ENCODE measurements around the gene RIC8B.
A peak's percentile ranks its signal among the peaks of the same experiment; 100 is the strongest.

RIC8B gene

DNA sequence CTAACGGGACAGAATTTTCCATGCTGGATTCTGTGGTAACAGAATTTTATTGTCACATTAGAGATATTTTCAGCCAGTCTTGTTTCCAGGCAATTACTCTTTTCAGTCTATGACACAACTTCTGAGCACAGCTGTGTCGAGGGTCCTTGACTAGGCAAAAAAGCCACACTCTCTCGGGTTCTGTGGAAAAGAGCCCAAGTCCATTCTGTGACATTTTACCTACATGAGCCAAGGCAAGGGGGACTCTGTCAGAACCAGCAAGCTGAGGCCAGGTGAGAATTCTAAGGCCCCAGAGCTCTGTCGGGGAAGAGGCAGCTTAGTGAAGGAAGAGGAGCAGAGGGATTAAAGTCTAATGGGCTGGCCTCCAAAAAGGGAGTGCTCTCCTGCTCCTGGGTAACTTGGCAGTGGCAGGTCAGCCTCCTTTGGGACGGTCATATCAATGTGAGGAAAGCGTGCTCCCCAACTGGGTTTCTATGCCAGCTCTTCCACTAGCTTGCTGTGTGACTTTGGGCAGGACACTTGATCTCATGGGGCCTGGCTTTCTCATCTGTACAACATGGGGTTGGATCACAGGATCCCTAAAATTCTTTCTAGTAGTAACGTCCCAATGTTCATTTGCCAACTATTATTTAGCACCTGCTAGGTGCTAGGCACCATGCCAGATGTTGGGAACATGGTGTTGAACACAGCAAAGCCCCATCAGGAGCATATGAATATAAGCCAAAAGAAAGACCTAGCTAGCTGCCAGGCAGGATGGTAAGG, 16.0 kb upstream of the RIC8B start:
- no peak for DNase-seq (ENCODE audit: low spot score)

DNA sequence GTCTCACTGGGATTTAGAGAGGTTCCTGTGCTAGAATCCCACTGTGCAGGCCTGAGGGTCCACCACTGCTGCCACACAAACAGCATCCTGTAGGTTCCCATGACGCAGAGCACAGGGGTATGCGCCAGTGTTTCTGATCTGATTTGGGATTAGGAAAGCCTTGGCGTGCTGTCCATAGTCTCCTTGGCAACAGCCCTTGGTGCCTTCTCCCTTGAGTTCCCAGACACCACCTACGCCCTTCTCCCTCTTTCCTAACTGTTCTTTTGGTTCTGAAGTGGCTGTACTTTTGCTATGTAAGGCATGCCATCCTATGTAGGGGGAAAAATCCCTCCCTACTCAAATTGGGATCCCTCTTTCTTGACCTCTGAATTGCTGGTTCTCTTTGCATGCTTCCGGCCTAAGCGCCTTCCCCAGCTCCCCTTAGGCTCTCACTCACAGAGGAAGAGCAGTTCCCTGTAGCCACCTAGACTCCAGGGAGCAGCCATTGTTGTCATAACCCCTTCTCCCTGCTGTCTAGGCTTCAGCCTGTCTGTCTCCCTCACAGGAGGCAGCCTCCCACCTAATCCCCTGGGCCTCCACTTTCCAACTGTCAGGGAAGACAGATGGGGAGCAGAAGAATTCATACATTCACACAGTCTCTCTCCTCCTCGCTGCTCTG, 14.8 kb upstream of the RIC8B start:
- DNase-seq (ENCODE audit: low spot score), result peak; percentile 80

DNA sequence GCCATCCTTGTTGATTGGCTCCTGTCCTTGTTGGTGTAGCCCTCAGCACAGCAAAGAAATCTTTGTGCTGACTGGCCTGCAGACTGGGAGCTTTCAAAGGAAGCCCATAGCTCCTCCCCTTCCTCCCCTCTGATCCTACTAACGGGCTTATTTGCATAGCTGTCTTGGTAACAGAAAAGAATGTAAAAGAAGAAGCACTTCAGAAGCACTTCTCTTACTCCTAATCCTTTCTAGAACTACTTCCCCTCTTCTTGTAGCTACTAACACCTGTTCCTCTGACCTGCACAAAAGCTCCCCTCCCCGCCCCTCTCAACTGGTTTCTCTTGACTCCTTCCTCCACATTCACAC, 14.3 kb upstream of the RIC8B start:
- no peak for DNase-seq (ENCODE audit: low spot score)

DNA sequence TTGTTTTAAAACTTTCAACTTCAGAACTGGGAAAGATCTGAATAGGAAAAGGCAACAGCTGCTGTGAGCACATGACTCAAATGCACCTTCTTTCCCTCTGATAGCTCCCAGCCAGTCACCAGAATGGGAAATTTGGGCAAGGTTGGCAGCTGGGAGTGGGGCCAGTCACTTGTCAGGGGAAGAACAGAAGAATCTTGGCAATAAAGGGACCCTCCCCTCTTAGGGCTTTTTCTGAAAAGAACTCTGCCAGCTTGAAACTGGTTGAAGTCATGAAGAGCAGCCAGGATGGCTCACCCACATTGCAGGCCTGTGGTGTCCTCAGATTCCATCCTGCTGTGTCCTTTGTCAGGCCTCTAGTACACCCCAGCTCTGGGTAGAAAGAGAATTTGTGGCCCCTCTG, 10.3 kb upstream of the RIC8B start:
- DNase-seq (ENCODE audit: low spot score), result no peak

DNA sequence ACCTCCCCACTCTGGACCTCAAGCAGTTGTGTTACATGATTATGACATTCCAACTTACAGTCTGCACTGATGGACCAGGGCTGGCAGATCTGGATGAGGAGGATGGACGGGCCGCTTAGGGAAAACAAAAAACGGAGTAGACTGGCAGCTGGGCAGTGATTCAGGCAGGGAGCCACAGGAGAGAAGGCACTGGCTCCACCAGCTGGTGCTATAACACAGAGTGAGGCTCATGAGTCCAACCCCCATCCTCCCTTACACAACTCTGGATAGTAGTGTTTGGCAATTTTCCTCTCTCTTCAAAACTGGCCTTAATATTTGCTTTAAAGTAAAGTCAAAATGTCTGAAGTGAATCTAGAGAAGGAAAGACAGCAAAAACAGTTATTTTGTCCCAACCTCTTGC, 9.7 kb upstream of the RIC8B start:
- DNase-seq (ENCODE audit: low spot score), result no peak

DNA sequence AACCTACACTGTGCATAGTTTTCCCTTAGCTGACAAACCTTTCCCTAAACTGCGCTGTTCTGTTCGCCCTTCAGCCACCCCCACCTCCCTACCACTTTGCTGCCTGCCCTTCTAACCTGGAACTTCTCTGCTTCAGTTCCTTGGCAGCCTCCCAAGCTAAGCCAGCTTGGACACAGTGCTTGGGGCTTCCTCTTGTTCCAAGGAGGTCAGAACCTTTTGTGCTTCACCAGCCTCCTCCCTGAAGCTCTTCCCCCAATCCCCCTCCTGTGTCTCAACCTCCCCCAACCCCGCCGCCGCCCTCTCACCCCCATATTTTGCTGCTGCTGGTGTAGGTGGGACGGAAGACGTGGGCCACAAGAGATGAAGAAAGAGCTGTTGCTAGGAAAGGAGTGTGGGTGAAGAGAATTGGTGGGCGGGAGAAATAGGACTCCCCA, 8.1 kb upstream of the RIC8B start:
- no peak for DNase-seq (ENCODE audit: low spot score)

DNA sequence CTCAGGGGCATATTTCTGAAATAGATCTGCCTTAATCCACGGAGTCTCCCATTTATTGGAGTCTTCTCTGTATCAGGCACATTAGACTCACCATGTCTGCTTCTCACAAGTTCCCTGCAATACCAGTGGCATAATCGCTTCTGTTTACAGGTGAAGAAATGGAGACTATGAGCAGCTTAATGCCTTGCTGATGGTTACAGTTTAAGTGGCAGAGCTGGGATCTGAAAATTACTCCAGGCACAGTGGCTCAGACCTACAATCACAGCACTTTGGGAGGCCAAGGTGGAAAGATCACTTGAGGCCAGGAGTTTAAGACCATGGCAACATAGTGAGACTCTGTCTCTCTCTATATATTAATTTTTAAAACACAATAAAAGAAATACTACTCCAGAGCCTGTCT, 7.3 kb upstream of the RIC8B start:
- no peak for DNase-seq (ENCODE audit: low spot score)

DNA sequence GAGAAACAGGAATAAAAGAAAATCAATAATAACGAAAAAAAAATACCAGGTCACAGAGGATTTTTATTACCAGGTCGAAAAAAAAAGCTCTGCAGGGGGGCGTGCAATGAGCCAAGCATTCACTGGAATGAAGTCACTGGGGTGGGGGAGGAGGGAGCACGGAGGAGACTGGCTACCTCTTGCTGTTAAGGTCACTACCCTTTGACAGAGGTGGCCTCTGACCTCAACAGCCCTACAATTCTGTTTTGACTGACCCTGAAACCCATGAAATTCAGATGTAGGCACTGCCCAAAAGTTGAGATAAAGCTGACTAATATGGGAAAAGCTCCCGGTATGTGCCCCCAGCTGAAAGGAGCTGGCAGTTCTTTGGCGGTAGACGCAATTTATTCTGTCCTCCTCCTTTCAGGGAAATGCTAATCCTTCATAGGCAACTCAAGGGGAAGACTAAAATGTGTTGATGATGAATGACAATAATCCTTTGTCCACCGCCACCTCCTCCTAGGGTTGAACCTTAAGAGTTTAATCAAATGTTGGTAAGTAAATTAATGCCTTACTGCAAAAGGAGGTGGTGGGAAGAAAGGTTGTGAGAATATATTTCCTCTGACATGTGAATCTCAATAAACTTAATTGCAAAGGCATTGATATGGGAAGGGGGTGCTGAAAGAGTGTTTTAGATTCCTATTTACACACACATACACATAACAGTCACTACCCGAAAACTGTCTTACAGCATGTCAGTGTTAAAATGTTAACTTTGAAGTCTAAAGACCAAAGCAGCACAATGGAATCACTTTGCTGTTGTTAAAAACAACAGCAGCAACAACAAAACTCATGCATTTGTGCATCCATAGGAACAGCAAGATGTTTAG, 6.3 kb upstream of the RIC8B start:
- DNase-seq (ENCODE audit: low spot score), result peak; percentile 81

DNA sequence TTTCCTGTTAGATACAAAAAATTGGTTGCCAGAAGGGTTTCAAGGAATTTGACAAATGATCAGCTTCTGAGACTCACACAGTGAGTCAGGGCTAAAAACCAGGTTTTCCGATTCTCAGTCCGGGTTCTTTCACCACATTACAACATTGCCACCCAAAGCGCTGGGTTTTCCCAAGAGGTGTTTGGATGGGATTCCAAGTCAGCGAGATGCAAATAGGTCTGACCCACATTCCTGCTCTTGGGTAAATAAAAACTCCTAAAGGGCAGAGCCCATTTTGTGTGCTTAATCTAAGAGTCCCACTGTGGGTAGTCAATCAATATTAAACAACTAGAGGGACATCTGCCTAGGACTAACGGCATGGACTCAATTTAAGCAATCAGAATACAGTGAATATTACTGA, 5.4 kb upstream of the RIC8B start:
- DNase-seq (ENCODE audit: low spot score), result no peak

DNA sequence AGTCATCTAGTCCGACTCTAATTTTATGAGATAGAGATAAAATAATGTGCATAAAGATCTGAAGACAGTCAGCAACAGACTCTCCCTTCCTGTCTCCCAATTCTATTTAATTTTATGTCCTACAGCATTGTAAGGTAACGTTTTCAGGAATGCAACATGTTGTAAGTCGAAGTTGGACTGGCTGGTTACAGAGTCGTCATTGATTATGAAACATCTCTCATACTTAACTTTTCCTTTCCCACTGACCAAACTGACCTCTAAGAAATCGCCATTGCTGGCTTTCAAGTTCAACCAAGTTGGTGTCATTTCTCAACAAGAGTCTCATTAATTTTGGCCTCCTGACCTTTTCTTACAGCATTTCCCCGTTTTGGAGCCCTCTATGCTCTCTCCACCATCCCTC, 4.9 kb upstream of the RIC8B start:
- no peak for DNase-seq (ENCODE audit: low spot score)

DNA sequence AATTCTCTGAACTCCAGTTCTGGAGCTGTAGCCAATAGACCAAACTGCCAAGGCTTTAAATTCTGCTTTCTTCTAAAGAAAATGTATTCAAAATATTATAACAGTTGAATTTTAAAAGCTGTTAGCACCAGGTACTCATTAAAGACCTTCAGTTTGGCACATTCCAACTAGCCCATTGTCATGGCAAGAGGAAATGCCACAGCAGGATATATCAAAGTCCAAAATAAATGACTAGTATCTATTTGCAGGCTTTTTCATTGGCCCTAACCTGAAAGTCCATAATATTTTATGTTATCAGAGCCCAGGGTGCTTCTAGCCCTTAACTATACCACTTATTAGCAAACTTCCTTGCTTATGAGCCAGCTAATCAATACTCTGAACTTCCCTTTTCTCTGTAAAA, 3.1 kb upstream of the RIC8B start:
- no peak for DNase-seq (ENCODE audit: low spot score)

DNA sequence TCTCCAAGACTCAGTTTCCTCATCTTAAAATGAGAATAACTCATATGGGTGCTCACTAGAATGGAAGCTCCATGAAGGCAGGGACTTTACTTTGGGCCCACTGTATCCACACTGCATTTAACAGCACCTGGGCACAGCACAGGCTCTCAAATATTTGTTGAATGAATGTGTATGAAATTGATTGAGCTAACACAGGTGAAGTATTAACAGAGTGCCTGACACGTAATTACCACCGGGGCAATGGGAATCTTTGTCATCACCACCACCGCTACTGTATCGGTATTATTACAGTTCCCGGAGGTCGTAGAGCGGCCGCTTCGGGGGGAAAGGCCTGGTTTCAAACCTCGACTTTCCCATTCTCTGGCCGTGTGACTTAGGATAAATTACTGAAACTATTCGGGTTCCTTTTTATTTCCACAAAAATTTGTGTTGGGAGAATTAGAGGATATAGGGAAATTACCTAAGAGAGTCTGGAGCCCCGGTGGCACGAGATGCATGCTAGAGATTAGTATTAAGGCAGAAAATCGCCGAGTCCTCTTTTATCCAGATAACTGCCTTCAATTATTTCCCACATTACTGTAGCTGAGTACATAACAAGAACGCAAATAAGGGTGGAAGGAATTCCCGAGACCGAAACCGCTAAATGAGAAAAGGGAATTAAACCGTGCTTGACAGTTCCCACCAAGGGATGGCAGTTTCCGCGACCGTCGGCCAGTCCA, 1.0 kb upstream of the RIC8B start:
- no peak for DNase-seq (ENCODE audit: low spot score)

DNA sequence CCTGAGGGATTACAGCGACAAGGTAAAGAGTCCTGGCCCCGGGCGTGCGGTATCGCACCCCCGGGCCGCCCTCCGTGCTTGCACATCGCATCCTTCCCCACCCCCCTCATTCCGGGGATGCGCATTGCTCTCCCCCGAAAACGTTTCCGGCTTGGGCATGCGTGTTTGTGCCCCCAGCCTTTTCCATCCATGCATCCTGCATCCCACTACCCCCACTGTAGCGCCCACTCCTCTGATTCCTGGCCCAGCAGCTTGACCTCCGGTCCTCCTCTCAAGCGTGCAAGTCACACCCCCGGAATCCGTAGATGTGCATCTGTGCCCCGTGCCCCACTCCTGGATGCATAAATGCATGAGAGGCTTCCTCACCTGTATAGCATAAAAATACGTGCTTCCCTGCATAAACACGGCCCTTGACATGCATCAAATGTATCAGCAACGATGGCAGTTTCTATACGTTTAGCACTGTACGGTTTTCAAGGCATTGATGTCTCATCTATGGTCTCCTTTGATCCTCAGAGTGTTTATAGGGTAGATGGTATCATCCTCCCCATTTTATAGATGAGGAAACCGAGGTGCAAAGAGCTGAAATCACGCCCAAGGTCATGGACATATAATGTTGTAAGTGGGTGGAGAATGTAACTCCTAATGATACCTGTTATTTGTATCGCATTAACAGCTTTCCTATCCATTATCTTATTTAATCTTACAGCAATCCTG, 484 bp downstream of the RIC8B start:
- DNase-seq (ENCODE audit: low spot score), result no peak

DNA sequence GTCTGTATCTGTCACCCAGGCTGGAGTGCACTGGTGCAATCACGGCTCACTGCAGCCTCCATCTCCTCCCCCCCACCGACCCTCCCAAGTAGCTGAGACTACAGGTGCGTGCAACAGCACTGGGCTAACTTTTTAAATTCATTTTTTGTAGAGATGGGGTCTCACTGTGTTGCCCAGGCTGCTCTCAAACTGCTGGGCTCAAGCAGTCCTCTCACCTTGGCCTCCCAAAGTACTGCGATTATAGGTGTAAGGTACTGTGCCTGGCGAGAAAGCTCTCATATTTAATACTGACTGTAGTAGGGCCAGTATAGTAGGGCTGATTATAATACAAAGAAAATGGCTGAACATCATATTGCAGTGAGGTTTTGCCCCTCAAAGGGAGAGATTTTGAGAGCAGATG, 2.4 kb downstream of the RIC8B start:
- DNase-seq (ENCODE audit: low spot score), result no peak

DNA sequence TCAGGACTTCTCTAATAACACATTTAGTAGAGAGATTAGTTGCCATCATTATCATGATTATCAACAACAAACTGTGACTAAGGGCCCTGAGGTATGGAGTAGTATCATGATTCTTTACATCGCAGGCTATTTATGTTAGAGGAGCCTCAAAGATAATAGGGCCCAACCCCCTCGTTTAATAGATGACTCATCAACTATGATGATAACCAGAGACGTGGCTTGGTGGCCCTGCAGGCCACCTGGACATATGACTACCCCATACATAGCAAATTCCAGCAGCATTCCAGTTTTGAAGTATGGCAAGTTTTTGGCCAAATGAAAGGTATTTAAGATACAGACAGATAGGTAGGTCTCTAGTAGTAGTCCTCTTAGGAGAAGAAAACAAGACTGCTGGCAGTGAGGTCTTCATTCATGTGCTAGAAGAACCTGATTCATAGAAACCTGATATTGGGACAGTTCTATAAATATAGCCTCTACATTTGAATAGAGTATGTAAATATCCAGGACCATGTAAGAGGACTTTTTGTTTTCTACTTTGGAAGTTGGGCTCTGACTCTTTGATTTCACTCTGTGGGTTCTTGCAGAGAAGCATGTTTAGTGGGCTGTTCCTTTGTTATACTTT, 5.6 kb downstream of the RIC8B start:
- DNase-seq (ENCODE audit: low spot score), result no peak

DNA sequence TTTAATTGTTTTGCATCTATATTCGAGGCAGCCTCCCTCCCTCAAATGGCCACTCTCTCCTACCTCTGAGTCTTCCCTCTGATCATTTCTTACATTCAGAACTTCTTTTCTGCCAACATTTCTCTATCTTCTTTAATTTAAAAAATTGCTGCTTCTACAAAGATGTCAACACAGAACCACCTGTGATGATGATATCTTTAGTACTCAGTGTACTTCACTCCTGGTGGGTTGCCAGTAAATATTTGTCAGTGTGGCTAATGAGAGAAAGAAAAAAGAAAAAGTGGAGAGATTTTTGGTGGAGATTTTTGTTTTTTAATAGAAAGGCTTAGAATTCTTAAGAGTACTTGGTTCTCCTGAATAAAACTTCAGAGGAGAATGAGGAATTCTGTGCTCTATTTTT, 8.1 kb downstream of the RIC8B start:
- DNase-seq (ENCODE audit: low spot score), result no peak

DNA sequence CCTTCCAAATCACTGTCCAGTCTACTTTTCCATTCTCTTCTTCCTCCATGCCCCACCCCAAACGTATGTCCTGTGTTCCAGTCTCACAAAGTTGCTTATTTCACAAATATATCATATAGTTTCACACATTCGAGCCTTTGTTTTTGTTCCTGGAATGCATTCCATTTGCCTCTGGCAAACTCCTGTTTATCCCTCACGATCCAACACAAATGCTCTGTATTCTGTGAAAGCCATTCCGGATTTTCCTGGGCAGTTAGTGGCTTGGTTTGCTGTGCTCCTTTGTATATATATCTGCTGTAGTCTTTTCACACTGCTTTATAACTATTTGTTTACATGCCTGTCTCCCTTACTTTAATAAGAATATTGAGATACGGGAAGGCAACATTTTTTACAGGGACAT, 9.0 kb downstream of the RIC8B start:
- DNase-seq (ENCODE audit: low spot score), result no peak

DNA sequence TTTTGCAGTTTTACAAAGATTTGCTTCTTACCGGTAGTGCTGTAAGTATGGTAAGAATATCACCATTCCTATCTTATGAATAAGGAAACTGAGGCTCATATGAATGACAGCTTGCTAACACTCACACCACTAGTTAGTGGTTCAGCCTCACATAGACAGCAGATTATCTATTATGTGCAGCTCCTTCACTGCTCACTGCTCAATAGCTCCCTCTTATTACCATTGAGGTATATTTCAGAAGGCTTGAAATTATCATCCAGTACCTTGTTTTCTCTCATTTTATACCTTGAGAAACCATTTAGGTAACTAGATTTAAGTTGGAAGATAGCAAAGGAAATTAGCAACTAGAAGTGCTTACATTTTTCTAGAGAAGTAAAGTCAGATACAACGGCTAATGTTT, 15.5 kb downstream of the RIC8B start:
- DNase-seq (ENCODE audit: low spot score), result no peak

DNA sequence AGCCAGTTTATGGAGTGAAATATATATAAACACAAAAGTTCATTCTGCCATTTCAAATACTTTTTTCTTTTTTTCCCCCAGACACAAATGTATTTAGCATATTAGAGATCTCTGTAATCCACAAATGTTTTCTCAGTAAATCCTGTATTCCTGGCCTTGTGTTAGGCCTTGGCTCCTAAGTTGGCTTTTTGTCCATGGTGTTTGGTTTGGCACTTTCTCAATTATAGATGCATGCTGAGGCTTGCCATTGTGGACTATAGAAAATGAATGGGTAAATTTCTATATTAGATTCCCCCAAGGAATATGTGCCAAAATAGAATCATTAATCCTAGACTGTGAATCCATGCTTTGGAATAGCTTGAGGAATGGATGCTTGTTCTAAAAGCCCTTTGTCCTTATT, 17.0 kb downstream of the RIC8B start:
- no peak for DNase-seq (ENCODE audit: low spot score)

DNA sequence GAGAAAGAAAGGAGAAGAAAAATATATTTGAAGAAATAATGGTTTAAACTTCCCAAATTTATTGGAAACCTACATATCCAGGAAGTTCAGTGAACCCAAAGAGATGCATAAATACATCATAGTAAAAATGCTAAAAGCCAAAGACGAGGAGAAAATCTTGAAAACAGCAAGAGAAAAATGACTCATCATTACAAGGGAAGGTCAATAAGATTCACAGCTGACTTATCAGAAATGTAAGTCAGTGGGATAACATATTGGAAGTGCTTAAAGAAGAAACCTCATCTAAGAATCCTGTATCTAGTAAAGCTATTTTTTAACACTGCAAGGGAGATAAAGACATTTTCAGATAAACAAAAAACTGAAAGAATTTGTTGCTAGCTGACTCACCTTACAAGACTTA, 19.9 kb downstream of the RIC8B start:
- no peak for DNase-seq (ENCODE audit: low spot score)

DNA sequence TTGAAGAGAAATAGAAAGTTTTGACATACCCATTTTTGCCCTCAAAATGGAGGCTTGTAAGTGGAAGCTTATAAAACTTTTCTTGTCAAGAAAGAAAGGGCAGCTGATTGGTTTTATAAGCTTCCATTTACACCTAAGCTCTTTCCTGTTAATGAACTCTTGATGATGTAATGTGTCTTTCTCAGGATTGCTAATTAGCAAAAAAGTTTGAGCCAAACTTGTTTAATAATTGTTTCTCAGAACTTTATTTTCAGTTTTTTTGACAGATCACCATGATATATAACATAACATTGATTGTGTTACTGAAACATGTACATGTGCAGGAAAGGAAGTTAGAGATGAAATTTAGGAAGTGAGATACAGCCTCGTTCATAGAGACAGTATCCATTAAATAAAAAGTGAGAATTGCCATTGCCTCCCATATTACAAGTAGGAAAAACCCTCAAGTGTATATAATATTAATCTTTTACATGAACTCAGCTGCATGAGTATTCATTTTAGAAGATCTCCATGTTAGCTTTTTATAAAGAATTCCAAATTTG, 26.8 kb downstream of the RIC8B start:
- DNase-seq (ENCODE audit: low spot score), result no peak
